Measurements from ENCODE around the gene GPR119.
A peak's percentile ranks its signal among the peaks of the same experiment; 100 is the strongest.
"Not testable (repeated sequence)": the region's sequence is repeated elsewhere in the genome, so short reads cannot be mapped to it uniquely, and the experiment has no call there.

The GPR119 gene

DNA sequence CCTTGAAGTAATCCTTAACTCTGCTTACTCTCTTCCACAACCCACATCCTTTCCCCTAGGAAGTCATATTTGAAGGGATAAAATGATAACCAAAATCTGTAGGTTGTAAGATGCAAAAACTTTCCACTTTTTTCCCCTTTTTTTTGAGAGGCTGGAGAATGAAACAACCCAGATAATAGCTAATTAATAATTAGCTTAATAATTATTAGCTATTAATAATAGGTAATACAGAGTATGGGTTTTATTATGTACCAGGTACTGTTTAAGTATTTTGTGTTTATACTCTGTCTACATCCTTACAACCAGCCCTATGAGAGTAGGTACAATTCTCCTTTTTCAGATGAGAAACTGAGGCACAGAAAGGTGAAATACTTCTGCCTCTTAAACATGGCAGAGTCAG is 9.4 kb downstream of the GPR119 start:
- DNase-seq (no peak), ATAC-seq (no peak)
- Mint-ChIP-seq H3K9me3 (no peaks in the 10 kb centered on the region), H3K4me1 (no peaks in the 10 kb centered on the region), H3K27ac (no peak overlapping the region), H3K27me3 (no peaks in the 10 kb centered on the region), H3K4me3 (no peak overlapping the region)

DNA sequence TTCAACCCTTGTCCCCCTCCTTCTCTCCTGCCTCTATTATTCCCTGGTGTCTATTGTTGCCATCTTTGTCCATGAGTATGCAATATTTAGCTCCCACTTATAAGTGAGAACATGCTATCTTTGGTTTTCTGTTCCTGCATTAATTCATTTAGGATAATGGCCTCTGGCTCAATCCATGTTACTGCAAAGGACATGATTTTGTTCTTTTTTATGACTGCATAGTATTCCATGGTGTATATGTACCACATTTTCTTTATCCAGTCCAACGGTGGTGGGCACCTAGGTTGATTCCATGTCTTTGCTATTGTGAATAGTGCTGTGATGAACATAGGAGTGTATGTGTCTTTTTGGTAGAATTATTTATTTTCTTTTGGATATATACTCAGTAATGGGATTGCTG is 33.4 kb downstream of the GPR119 start:
- not testable (repeated sequence) for H3K27me3 Mint-ChIP-seq, H3K4me1 Mint-ChIP-seq, H3K4me3 Mint-ChIP-seq, H3K27ac Mint-ChIP-seq, ATAC-seq, H3K9me3 Mint-ChIP-seq, DNase-seq

DNA sequence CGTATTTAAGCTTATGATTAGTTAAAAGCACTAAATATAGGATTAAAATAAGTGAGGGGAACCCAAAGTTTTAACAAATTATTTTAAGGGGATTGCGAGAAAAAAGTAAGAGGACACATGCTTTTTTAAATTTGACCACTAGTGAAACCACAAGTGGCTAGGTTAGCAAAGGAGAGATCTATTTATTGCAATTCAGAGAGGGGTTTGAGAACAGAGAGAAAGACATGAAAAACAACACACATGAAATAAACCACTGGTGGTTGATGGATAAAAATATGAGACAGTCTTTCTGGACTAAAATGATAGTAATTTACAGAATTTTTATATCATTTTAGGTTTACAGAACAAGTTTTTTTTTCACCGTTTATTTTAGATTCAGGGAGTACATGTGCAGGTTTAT is 33.9 kb downstream of the GPR119 start:
- Mint-ChIP-seq H3K9me3 (no peaks in the 10 kb centered on the region), H3K27me3 (no peaks in the 10 kb centered on the region), H3K4me3 (no peak overlapping the region), H3K27ac (no peak overlapping the region), H3K4me1 (no peaks in the 10 kb centered on the region)
- ATAC-seq (no peak), DNase-seq (no peak)

DNA sequence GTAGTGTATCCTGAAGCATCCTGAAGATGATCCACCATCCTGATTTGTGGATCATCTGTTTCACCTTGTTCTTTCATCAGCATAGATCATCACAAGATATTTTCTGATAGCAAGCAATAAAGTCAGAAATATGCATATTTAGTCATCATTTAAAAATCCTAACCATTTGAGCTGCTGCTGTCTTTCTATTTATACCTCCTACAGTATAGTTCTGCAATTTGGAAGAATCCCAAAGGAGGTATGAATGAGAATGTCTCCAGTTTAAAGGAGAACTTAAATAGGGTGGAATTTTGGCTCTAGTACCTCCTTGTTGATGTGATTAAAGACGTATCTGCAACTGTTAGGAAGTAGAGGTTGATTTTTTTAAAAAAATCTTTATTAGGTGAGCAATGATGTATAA is 38.2 kb downstream of the GPR119 start:
- no peak overlapping the region for H3K27ac Mint-ChIP-seq
- DNase-seq (no peak), ATAC-seq (no peak)
- H3K27me3 Mint-ChIP-seq: no peaks in the 10 kb centered on the region
- H3K4me1 Mint-ChIP-seq: peaks cover 1% of the 10 kb centered on the region
- H3K4me3 Mint-ChIP-seq: no peak overlapping the region
- no peaks in the 10 kb centered on the region for H3K9me3 Mint-ChIP-seq

DNA sequence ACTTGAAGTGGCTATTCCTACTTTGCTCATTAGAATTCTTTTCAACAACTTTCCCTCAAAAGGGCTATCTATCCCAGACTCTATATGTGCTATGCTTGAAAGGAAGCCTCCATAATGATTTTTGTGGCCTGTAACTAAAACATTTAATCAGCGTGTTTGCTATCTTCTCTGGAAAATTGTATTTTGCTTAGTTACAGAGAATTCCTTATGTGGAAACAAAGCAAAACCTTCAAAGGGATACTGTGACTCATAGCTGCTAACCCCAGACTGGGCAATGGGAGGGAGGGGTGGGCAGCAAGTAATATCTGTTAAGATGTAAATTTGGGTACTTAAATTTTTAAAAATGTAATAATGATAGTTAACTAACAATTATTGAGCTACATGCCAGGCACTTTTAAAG is 42.1 kb downstream of the GPR119 start:
- DNase-seq (no peak), ATAC-seq (no peak)
- no peaks in the 10 kb centered on the region for H3K27me3 Mint-ChIP-seq
- no peak overlapping the region for H3K4me3 Mint-ChIP-seq
- no peak overlapping the region for H3K27ac Mint-ChIP-seq
- peaks cover 27% of the 10 kb centered on the region for H3K4me1 Mint-ChIP-seq
- H3K9me3 Mint-ChIP-seq: no peaks in the 10 kb centered on the region

DNA sequence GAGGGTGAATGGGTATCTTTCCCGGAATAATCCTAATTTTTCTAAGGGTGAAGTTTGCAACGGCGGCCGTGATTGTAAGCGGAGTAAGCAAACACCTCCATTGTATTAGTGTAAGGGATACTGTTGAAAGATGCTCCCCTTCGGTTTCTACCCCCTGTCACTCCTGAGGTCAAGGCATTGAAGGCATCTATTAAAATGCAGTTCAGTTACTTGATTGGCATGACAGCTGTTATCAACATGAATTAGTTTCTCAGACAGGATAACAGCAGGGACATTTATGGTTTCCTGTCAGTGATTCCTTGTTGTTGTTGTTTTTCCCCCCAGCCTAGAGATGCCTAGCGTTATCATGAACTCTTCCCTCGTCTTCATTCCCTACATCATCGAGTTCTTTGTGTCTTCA is 45.2 kb downstream of the GPR119 start:
- Mint-ChIP-seq H3K27me3 (no peaks in the 10 kb centered on the region), H3K9me3 (no peaks in the 10 kb centered on the region), H3K27ac (peak overlapping the region; percentile 96 to 99), H3K4me1 (peaks cover 27% of the 10 kb centered on the region), H3K4me3 (peak overlapping the region; percentile 95 to 97)
- ATAC-seq (no peak), DNase-seq (no peak)

DNA sequence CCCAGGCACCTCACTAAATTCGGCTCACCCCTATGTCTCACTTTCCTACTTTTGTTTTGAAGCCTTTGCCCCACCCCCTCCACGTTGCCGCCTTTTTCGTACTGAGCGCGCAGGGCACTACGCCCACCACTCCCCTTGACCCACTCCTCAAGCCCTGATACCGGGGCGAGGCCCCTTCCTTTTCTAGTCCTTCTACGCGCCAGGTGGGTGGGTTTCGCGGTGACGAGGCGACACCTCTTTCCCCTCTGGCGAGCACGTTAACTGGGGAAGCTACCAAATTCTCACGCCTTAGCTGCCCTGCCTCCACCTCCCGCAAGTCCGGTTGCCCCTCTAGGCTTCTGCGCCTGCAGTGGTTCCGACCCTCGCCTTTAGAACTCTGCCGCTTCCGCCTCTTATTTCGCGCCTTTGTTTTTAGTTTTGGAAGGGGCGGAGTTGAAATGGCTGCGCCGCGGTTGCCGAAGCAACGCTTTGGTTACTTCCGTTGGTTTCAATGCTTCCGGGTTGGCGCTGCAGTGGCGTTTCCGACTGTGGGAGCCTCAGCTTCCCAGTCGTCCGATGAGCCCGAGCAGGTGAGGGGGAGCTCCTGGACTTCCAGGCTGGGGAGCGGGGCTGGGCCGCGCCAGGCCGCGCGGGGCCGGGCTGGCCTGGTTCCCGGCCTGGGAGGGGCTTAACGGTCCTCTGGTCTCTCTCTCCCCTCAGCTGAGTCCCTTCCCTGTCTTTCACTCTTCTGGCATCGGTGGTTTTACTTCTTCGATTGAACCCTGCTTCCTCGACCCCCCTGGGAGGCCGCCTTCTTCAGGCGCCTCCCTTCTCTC is 45.9 kb downstream of the GPR119 start, which contains the start of gene SLC25A14:
Gene SLC25A14 (plus strand): TSS at position 512 of the 815 bp plus-strand sequence. CDS start 360 bp downstream, outside the sequence.
- peaks cover 27% of the 10 kb centered on the region for H3K4me1 Mint-ChIP-seq
- DNase-seq: peak; percentile 55 to 72

DNA sequence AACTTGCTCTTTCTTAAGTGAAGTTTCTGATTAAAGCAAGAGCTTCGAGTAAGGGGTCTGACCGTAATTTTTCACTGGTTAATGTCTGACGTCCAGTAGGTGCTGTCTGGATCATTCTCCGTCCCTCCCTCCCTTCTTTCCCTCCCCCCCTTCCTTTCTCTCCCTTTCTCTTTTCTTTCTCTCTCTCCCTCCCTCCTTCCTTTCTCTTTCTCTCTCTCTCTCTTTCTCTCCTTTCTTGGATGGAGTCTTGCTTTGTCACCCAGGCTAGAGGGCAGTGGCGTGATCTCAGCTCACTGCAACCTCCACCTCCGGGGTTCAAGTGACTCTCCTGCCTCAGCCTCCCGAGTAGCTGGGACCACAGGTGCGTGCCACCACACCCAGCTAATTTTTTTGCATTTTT is 46.6 kb downstream of the GPR119 start:
- H3K4me1 Mint-ChIP-seq: peaks cover 27% of the 10 kb centered on the region
- peak overlapping the region; percentile 95 to 97 for H3K4me3 Mint-ChIP-seq
- not testable (repeated sequence) for DNase-seq, H3K27me3 Mint-ChIP-seq, ATAC-seq, H3K9me3 Mint-ChIP-seq
- H3K27ac Mint-ChIP-seq: peak overlapping the region in 1 of 2 donors; percentile 99

More for the DNA sequence above, 45.9 kb downstream of the GPR119 start, which contains the start of gene SLC25A14:
- no peaks in the 10 kb centered on the region for H3K27me3 Mint-ChIP-seq
- H3K4me3 Mint-ChIP-seq: peak within 1 kb of the TSS; percentile 95 to 97
- no peaks in the 10 kb centered on the region for H3K9me3 Mint-ChIP-seq
- peak within 1 kb of the TSS; percentile 96 to 99 for H3K27ac Mint-ChIP-seq
- ATAC-seq: peak; percentile 90

DNA sequence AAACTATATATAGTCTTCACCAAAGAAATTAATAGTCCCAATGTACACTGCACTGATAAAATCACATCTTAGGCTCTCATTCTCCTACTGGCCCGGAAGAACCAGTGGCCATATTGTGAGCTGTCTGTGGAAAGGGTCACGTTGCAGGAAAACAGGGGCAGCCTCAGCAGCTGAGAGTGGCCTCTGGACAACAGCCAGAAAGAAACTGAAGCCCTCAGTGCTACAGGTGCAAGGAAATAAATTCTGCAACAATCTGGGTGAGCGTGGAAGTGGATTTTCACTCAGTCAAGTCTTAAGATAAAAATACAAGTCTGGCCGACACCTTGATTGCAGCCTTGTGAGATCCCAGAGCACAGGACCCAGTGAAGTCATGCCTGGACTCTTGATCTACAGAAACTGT is 48.9 kb downstream of the GPR119 start:
- Mint-ChIP-seq H3K4me1 (peaks cover 23% of the 10 kb centered on the region), H3K4me3 (no peak overlapping the region), H3K27ac (no peak overlapping the region), H3K9me3 (no peaks in the 10 kb centered on the region), H3K27me3 (no peaks in the 10 kb centered on the region)
- no peak for DNase-seq
- ATAC-seq: no peak
